Measurements from ENCODE around the gene PLCB1. TPM values are rescaled to one million over a fixed set of nuclear protein-coding genes. Genes with fewer than 3 reads are reported as not detected.

The PLCB1 gene
- total RNA-seq, 1 donor = 13.4 TPM

- Histone ChIP-seq H3K4me1 (ENCODE audit: insufficient read depth, low read length) (peaks cover 2% of the 10 kb centered on the region), H3K36me3 (ENCODE audit: insufficient read depth, low read length) (no peaks in the 10 kb centered on the region), H3K27me3 (ENCODE audit: insufficient read depth, low read length) (no peaks in the 10 kb centered on the region), H3K9me3 (ENCODE audit: low read depth, low read length) (no peaks in the 10 kb centered on the region), H4K20me1 (ENCODE audit: insufficient read depth, low read length) (no peaks in the 10 kb centered on the region), H3K4me2 (ENCODE audit: insufficient read depth, low read length) (no peak overlapping the region), H3K27ac (ENCODE audit: low read depth, low read length) (no peak overlapping the region), H3K79me2 (ENCODE audit: insufficient read depth, low read length) (no peaks in the 10 kb centered on the region), H2AFZ (ENCODE audit: low read length) (no peak overlapping the region), H3K4me3 (ENCODE audit: insufficient read depth, low read length) (no peak overlapping the region)
- TF ChIP-seq CTCF (IDR thresholded peaks at IDR 0.05; ENCODE audit: extremely low read depth, low read depth, low read length) = no peak
- DNase-seq (ENCODE audit: insufficient read length, low spot score, missing footprints) = no peak
These were observed 441.6 kb downstream of the PLCB1 start for GRCh38 chr20:8573686-8574085.

- no peaks in the 10 kb centered on the region for H3K27me3 ChIP-seq (ENCODE audit: insufficient read depth, low read length)
- no peak overlapping the region for H3K27ac ChIP-seq (ENCODE audit: low read depth, low read length)
- no peak overlapping the region for H2AFZ ChIP-seq (ENCODE audit: low read length)
- no peak overlapping the region for H3K4me3 ChIP-seq (ENCODE audit: insufficient read depth, low read length)
- H4K20me1 ChIP-seq (ENCODE audit: insufficient read depth, low read length) = no peaks in the 10 kb centered on the region
- no peak overlapping the region for H3K4me2 ChIP-seq (ENCODE audit: insufficient read depth, low read length)
- no peak for TF ChIP-seq CTCF (IDR thresholded peaks at IDR 0.05; ENCODE audit: extremely low read depth, low read depth, low read length)
- H3K36me3 ChIP-seq (ENCODE audit: insufficient read depth, low read length) = no peaks in the 10 kb centered on the region
- DNase-seq (ENCODE audit: insufficient read length, low spot score, missing footprints) = no peak
- no peaks in the 10 kb centered on the region for H3K79me2 ChIP-seq (ENCODE audit: insufficient read depth, low read length)
- H3K9me3 ChIP-seq (ENCODE audit: low read depth, low read length) = no peaks in the 10 kb centered on the region
- H3K4me1 ChIP-seq (ENCODE audit: insufficient read depth, low read length) = no peaks in the 10 kb centered on the region
These were observed 443.0 kb downstream of the PLCB1 start for GRCh38 chr20:8575114-8575513.

GRCh38 chr20:8578161-8578865 lies 446.2 kb downstream of the PLCB1 start:
- TF ChIP-seq CTCF (IDR thresholded peaks at IDR 0.05; ENCODE audit: extremely low read depth, low read depth, low read length) = no peak
- no peaks in the 10 kb centered on the region for H3K79me2 ChIP-seq (ENCODE audit: insufficient read depth, low read length)
- no peak overlapping the region for H3K4me2 ChIP-seq (ENCODE audit: insufficient read depth, low read length)
- no peaks in the 10 kb centered on the region for H4K20me1 ChIP-seq (ENCODE audit: insufficient read depth, low read length)
- DNase-seq (ENCODE audit: insufficient read length, low spot score, missing footprints) = no peak
- H3K9me3 ChIP-seq (ENCODE audit: low read depth, low read length) = no peaks in the 10 kb centered on the region
- no peaks in the 10 kb centered on the region for H3K36me3 ChIP-seq (ENCODE audit: insufficient read depth, low read length)
- no peak overlapping the region for H2AFZ ChIP-seq (ENCODE audit: low read length)
- peaks cover under 1% of the 10 kb centered on the region for H3K4me1 ChIP-seq (ENCODE audit: insufficient read depth, low read length)
- H3K27ac ChIP-seq (ENCODE audit: low read depth, low read length) = no peak overlapping the region
- no peak overlapping the region for H3K4me3 ChIP-seq (ENCODE audit: insufficient read depth, low read length)
- H3K27me3 ChIP-seq (ENCODE audit: insufficient read depth, low read length) = no peaks in the 10 kb centered on the region

- no peak overlapping the region for H3K4me3 ChIP-seq (ENCODE audit: insufficient read depth, low read length)
- no peaks in the 10 kb centered on the region for H3K79me2 ChIP-seq (ENCODE audit: insufficient read depth, low read length)
- H2AFZ ChIP-seq (ENCODE audit: low read length) = no peak overlapping the region
- no peaks in the 10 kb centered on the region for H3K27me3 ChIP-seq (ENCODE audit: insufficient read depth, low read length)
- H3K27ac ChIP-seq (ENCODE audit: low read depth, low read length) = no peak overlapping the region
- DNase-seq (ENCODE audit: insufficient read length, low spot score, missing footprints) = no peak
- peaks cover 5% of the 10 kb centered on the region for H3K4me1 ChIP-seq (ENCODE audit: insufficient read depth, low read length)
- H3K4me2 ChIP-seq (ENCODE audit: insufficient read depth, low read length) = no peak overlapping the region
- H3K9me3 ChIP-seq (ENCODE audit: low read depth, low read length) = no peaks in the 10 kb centered on the region
- H3K36me3 ChIP-seq (ENCODE audit: insufficient read depth, low read length) = no peaks in the 10 kb centered on the region
- H4K20me1 ChIP-seq (ENCODE audit: insufficient read depth, low read length) = no peaks in the 10 kb centered on the region
- no peak for TF ChIP-seq CTCF (IDR thresholded peaks at IDR 0.05; ENCODE audit: extremely low read depth, low read depth, low read length)
These were observed 447.0 kb downstream of the PLCB1 start for GRCh38 chr20:8579035-8579434.
